Caco-2 (cell line): ENCODE measurements around the gene TEX51. TPM values are rescaled to one million over a fixed set of nuclear protein-coding genes. Genes with fewer than 3 reads are reported as not detected.

ENCODE experiments used
- BruUV-seq: library from RNA; stranded (reverse); fragments of 400-500 nt; replicated peaks from 2 replicates; lab custom pipeline; 2021; lab: Mats Ljungman, UMichigan
- CTCF ChIA-PET: fragments of 300-600 bp; sonication (Branson Sonifier 250); formaldehyde crosslinking; loops from one replicate; lab custom pipeline; 2022; ENCODE audit warnings: antibody characterized with exemption; lab: Charles Lee
- POLR2A ChIA-PET: fragments of 300-600 bp; sonication (Branson Sonifier 250); formaldehyde crosslinking; loops from one replicate; lab custom pipeline; 2022; ENCODE audit warnings: antibody characterized with exemption; lab: Charles Lee
- DNase-seq, 2 experiments: peaks; one replicate each; pipeline versions ENCODE4 v3.0.0 to v3.0.0-alpha.2; 2020 to 2022
- H3K27me3 ChIP-seq: replicated peaks from 2 replicates; pipeline ENCODE4 v1.6.0; 2011; ENCODE audit warnings: low read length; ENCODE audit not compliant: control insufficient read depth, insufficient read depth
- H3K36me3 ChIP-seq: 2 replicates; pipeline ENCODE4 v1.5.1; 2011; ENCODE audit warnings: low read length; ENCODE audit not compliant: control insufficient read depth, insufficient read depth
- H3K4me1 ChIP-seq: fragments of 250-450 bp; sonication (Bioruptor Pico); 2 replicates; pipeline ENCODE4 v1.5.1; 2020; ENCODE audit warnings: mild to moderate bottlenecking
- H3K4me3 ChIP-seq: 2 replicates; pipeline ENCODE4 v1.5.1; 2011; ENCODE audit warnings: low read depth, mild to moderate bottlenecking, control low read depth, low read length
- H3K9me3 ChIP-seq: fragments of 250-450 bp; sonication (Bioruptor Pico); 2 replicates; pipeline ENCODE4 v1.5.1; 2020; ENCODE audit warnings: mild to moderate bottlenecking, moderate library complexity
- H3K27ac Mint-ChIP-seq: one replicate; pipeline ENCODE4 v1.8.0; 2022; ENCODE audit warnings: mixed read lengths; ENCODE audit not compliant: unreplicated experiment
- H3K27me3 Mint-ChIP-seq: one replicate; pipeline ENCODE4 v1.8.0; 2022; ENCODE audit warnings: mixed read lengths; ENCODE audit not compliant: insufficient read depth, unreplicated experiment
- H3K36me3 Mint-ChIP-seq: one replicate; pipeline ENCODE4 v1.8.0; 2022; ENCODE audit warnings: mild to moderate bottlenecking, mixed read lengths; ENCODE audit not compliant: insufficient read depth, unreplicated experiment
- H3K4me1 Mint-ChIP-seq: one replicate; pipeline ENCODE4 v1.8.0; 2022; ENCODE audit warnings: low read depth, mixed read lengths; ENCODE audit not compliant: unreplicated experiment
- H3K4me3 Mint-ChIP-seq: one replicate; pipeline ENCODE4 v1.8.0; 2022; ENCODE audit warnings: mild to moderate bottlenecking, moderate library complexity, mixed read lengths; ENCODE audit not compliant: unreplicated experiment
- H3K9me3 Mint-ChIP-seq: one replicate; pipeline ENCODE4 v1.8.0; 2022; ENCODE audit warnings: mixed read lengths; ENCODE audit not compliant: unreplicated experiment
- intact Hi-C: fragments of 100-400 bp; cut with micrococcal nuclease; formaldehyde crosslinking; loops from one replicate; pipeline ENCODE4 v1.10.0; 2022; ENCODE audit not compliant: unreplicated experiment
- total RNA-seq: library from RNA; stranded (reverse); gene quantifications from 2 replicates; pipeline ENCODE4 v1.2.3, GENCODE V29; 2022
- TF ChIP-seq, protein P1 (sequence below), 2 experiments: fragments of 200-600 bp in 1 of 2; IDR thresholded peaks; 1 replicate in 1 of 2; 2 replicates in 1 of 2; pipeline versions ENCODE4 v1.5.1 to v1.8.0; 2011 to 2022; ENCODE audit warnings: antibody characterized with exemption in 1 of 2, control low read depth in 1 of 2, inconsistent platforms in 1 of 2, low read depth in 1 of 2, low read length in 1 of 2, mild to moderate bottlenecking in 1 of 2, moderate library complexity in 1 of 2; ENCODE audit not compliant: insufficient read depth in 1 of 2, severe bottlenecking in 1 of 2, unreplicated experiment in 1 of 2

Gene TEX51
- total RNA-seq, 1 experiment from 2014 or later: not detected

DNA sequence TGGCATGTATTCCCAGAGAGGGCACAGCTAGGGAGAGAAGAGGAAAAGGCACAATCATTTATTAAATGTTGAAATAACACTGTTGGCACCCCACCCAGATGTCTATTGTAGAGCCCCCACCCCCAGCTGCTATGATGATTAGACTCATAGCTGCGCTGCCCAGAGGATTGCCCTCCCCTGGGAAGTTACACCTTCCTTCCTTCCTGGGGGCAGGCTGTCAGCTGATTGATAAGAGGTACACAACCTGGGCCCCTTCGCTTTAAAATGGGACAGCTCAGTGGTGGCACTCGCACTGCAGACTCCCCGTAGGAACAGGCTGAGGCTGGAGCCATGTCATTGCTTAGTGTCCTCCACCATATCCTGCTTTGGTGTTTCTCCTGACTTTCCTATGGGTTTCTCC is 18.1 kb downstream of the TEX51 start:
- intact Hi-C loops: no loop called here
- DNase-seq: no peak
- Mint-ChIP-seq H3K9me3 (no peaks in the 10 kb centered on the region), H3K36me3 (no peaks in the 10 kb centered on the region), H3K4me3 (no peak overlapping the region), H3K27ac (no peak overlapping the region), H3K4me1 (no peaks in the 10 kb centered on the region), H3K27me3 (no peaks in the 10 kb centered on the region)
- Histone ChIP-seq H3K27me3 (no peaks in the 10 kb centered on the region), H3K4me3 (no peak overlapping the region), H3K36me3 (no peaks in the 10 kb centered on the region), H3K4me1 (no peaks in the 10 kb centered on the region), H3K9me3 (no peaks in the 10 kb centered on the region)
- no TSS peak for BruUV-seq
- TF ChIP-seq, protein P1, sequence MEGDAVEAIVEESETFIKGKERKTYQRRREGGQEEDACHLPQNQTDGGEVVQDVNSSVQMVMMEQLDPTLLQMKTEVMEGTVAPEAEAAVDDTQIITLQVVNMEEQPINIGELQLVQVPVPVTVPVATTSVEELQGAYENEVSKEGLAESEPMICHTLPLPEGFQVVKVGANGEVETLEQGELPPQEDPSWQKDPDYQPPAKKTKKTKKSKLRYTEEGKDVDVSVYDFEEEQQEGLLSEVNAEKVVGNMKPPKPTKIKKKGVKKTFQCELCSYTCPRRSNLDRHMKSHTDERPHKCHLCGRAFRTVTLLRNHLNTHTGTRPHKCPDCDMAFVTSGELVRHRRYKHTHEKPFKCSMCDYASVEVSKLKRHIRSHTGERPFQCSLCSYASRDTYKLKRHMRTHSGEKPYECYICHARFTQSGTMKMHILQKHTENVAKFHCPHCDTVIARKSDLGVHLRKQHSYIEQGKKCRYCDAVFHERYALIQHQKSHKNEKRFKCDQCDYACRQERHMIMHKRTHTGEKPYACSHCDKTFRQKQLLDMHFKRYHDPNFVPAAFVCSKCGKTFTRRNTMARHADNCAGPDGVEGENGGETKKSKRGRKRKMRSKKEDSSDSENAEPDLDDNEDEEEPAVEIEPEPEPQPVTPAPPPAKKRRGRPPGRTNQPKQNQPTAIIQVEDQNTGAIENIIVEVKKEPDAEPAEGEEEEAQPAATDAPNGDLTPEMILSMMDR (IDR thresholded peaks at IDR 0.05; ENCODE audit: insufficient read depth in 1 of 2, low read depth in 1 of 2, low read length in 1 of 2, severe bottlenecking in 1 of 2, unreplicated experiment in 1 of 2): no peak
- ChIA-PET CTCF (no interaction called here), POLR2A (no interaction called here)

DNA sequence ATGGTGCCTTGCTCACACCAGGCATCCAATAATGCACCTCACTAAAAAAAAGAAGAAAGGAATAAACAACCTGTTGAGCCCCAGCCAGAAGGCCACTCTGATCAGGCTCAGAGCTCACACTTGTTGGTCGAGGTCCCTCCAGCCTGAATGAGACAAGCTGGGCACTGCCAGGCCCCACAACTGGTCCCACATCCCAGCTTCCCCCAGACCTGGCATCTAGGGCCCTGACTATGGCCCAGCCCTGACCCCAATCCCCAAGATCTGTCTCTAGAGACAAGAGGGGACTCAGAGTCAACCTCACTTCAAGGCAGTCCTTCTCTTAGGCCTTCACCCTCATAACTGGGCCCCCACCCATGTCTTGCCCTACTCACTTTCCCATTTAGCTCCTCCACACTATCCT is 22.4 kb downstream of the TEX51 start:
- Histone ChIP-seq H3K36me3 (no peaks in the 10 kb centered on the region), H3K9me3 (no peaks in the 10 kb centered on the region), H3K4me3 (no peak overlapping the region), H3K4me1 (no peaks in the 10 kb centered on the region), H3K27me3 (no peaks in the 10 kb centered on the region)
- H3K9me3 Mint-ChIP-seq: no peaks in the 10 kb centered on the region
- no peaks in the 10 kb centered on the region for H3K27me3 Mint-ChIP-seq
- no peak overlapping the region for H3K27ac Mint-ChIP-seq
- no peaks in the 10 kb centered on the region for H3K36me3 Mint-ChIP-seq
- TF ChIP-seq, protein P1 (IDR thresholded peaks at IDR 0.05; ENCODE audit: insufficient read depth in 1 of 2, low read depth in 1 of 2, low read length in 1 of 2, severe bottlenecking in 1 of 2, unreplicated experiment in 1 of 2): no peak
- BruUV-seq: no TSS peak
- POLR2A ChIA-PET: no interaction called here
- no peaks in the 10 kb centered on the region for H3K4me1 Mint-ChIP-seq
- intact Hi-C loops: no loop called here
- H3K4me3 Mint-ChIP-seq: no peak overlapping the region
- CTCF ChIA-PET: no interaction called here
- DNase-seq: no peak

DNA sequence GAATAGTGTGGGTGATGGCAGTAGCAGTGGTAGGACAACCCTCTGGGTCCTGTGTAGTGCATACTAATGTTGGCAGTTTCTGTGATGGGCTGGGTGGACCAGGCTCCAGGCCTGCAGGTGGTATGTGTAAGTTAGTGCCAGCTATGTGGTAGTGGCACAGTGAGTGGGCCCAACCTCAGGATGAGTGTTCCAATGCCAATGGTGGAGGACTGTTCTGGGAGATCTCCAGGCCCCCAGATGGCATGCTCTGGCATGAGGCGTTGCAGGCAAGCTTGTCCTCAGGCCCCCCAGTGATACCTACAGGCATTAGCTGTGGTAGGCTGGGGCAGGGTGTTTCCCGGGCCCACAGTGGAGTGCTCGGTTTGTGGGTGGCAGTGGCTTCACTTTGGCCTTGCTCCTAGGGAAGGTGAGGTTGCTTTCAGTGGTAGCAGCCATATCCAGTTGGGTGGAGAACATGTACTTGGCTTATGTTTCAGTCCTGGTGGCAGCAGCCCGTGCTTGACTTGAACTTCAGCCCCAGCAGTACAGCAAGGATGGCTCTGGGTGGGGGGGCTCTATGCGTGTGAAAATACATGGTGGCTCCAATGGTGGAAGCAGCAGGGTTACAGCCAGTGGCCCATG is 32.4 kb downstream of the TEX51 start:
- CTCF ChIA-PET: no interaction called here
- no peaks in the 10 kb centered on the region for H3K9me3 Mint-ChIP-seq
- no peak for DNase-seq

More for the DNA sequence above, 32.4 kb downstream of the TEX51 start:
- H3K4me1 Mint-ChIP-seq: no peaks in the 10 kb centered on the region
- no TSS peak for BruUV-seq
- no peak overlapping the region for H3K4me3 Mint-ChIP-seq
- no peaks in the 10 kb centered on the region for H3K36me3 ChIP-seq
- no peaks in the 10 kb centered on the region for H3K9me3 ChIP-seq
- H3K36me3 Mint-ChIP-seq: no peaks in the 10 kb centered on the region
- H3K27me3 Mint-ChIP-seq: peaks cover 13% of the 10 kb centered on the region
- no peaks in the 10 kb centered on the region for H3K4me1 ChIP-seq
- H3K27me3 ChIP-seq: no peaks in the 10 kb centered on the region
- TF ChIP-seq, protein P1 (IDR thresholded peaks at IDR 0.05; ENCODE audit: insufficient read depth in 1 of 2, low read depth in 1 of 2, low read length in 1 of 2, severe bottlenecking in 1 of 2, unreplicated experiment in 1 of 2): no peak
- no peak overlapping the region for H3K27ac Mint-ChIP-seq
- H3K4me3 ChIP-seq: no peak overlapping the region
- intact Hi-C loops: no loop called here
- POLR2A ChIA-PET: no interaction called here
